Activated naive CD4-positive, alpha-beta T cell treated with anti-CD3 and anti-CD28 coated beads, Interleukin-2, amount 50 U/mL, for 16 hours (primary cell): ENCODE data around the gene CLIP1.
"Not testable (repeated sequence)": the region's sequence is repeated elsewhere in the genome, so short reads cannot be mapped to it uniquely, and the experiment has no call there.

Experiments
- DNase-seq: peaks from one replicate; pipeline ENCODE4 v3.0.0-alpha.2; 2020

The CLIP1 gene

GRCh38 chr12:122309564-122310121 is 112.8 kb downstream of the CLIP1 start:
- DNase-seq: no peak

DNA sequence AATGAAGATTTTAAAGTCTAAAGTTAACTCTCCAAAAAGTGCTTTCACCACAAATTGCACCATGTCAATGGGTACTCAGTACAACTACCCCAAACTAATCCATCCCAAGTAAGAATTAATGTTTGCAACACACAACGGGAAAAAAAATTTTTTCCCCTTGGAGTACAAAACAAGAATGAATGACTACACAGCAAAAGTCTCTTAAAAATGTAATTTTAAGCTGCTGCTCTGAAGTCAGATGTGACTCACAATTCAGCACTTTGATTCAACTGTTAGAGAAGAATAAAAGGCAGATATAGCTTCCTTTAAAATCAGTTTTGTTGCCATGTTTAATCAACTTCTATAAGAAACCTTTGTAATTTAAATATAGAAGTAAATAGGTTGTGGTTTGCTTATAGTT is 113.7 kb downstream of the CLIP1 start:
- DNase-seq: no peak

- DNase-seq: no peak
Measured at GRCh38 chr12:122306407-122306806, 116.1 kb downstream of the CLIP1 start.

DNA sequence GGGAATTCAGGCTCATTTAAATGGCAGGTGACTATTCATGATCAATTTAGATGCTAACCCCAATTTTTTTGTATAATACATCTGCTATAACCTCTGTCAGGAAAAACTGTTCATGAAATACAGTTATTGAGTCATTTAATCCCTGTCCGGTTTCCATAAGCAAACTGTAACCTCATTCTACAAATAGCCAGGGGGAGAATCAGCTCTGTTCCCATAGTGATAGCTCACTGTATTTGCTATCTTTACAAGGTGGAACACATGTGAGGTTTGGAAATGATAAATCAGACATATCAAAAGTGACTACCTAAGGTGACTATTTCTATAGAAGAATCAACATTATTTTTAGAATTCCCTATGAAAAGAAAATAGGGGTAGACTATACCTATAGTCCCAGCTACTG is 117.5 kb downstream of the CLIP1 start:
- DNase-seq: no peak

- DNase-seq: no peak
Measured at GRCh38 chr12:122303068-122303467, 119.4 kb downstream of the CLIP1 start.

GRCh38 chr12:122298071-122298748 is 124.3 kb downstream of the CLIP1 start:
- DNase-seq: no peak

- no peak for DNase-seq
Measured at GRCh38 chr12:122297494-122297893, 125.0 kb downstream of the CLIP1 start.

- DNase-seq: no peak
Measured at GRCh38 chr12:122295877-122296276, 126.6 kb downstream of the CLIP1 start.

GRCh38 chr12:122293081-122293480 is 129.4 kb downstream of the CLIP1 start:
- no peak for DNase-seq

- DNase-seq: no peak
Measured at GRCh38 chr12:122291431-122291830, 131.0 kb downstream of the CLIP1 start.

- DNase-seq: no peak
Measured at GRCh38 chr12:122283680-122284079, 138.8 kb downstream of the CLIP1 start.

GRCh38 chr12:122282061-122282460 is 140.4 kb downstream of the CLIP1 start:
- no peak for DNase-seq

GRCh38 chr12:122276242-122276641 is 146.2 kb downstream of the CLIP1 start:
- no peak for DNase-seq

DNA sequence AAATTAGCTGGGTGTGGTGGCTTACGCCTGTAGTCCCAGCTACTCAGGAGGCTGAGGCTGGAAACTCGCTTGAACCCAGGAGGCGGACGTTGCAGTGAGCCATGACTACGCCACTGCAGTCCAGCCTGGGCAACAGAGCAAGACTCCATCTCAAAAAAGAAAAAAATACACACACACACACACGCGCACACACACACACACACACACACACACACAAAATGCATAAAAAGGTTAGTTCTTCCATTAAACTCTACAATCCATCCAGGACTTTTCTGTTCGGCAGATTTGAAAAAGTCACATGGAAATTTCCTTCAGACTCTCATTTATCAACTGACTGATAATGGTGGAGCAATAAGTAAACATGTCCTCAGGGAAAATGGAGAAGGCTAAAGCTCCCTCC is 147.0 kb downstream of the CLIP1 start:
- DNase-seq: no peak

GRCh38 chr12:122266230-122266901 is 156.1 kb downstream of the CLIP1 start, which contains the start of gene VPS33A:
TSS of gene VPS33A (minus strand) at chr12:122266494. CDS start at chr12:122266408, 86 bp downstream.
- peak; percentile 93 for DNase-seq

DNA sequence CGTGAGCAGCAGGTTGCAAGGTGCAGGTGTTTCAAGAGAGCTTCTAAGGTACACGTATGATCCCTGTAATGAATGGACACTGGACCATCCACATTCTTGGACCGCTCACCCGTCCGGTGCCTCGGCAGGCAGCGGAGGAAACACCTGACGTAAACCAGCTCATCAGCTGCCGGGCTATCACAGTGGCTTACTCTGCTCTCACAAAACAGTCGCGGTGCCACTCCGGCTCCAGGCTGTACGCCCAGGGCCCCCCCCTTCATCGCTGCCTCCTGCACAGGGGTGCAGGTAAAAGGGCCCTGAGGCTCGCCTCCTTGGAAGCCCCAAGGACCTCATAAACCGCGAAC is 156.6 kb downstream of the CLIP1 start:
- peak; percentile 54 for DNase-seq

DNA sequence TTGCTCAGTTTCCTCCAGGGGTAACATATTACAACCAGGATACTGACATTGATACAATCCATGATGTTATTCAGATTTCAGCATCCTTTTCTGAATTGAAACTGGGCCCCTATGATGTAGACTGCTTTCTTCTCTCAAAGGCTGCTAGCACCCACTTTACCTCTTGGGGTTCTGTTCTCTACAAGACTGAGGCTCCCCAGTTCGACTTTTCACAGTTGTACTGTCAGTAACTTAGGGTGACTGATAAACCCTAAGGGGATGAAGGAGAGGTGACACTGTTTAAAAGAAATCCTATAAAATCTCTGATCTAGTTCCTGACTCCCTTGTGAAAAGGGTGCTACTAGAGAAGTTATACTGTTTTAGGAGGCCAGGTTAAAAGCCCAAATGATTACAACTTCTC is 157.0 kb downstream of the CLIP1 start:
- no peak for DNase-seq

DNA sequence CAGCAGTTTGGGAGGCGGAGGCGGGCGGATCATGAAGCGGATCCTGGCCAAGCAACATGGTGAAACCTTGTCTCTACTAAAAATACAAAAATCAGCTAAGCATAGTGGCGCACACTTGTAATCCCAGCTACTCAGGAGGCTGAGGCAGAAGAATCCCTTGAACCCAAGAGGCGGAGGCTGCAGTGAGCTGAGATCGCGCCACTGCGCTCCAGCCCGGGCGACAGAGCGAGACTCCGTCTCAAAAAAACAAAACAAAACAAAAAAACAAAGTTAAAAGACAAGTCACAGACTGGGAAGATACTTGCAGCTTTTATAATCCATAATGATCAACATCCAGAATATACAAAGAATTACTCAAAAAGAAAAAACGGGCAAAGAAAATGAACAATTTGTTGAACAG is 161.7 kb downstream of the CLIP1 start:
- not testable (repeated sequence) for DNase-seq

DNA sequence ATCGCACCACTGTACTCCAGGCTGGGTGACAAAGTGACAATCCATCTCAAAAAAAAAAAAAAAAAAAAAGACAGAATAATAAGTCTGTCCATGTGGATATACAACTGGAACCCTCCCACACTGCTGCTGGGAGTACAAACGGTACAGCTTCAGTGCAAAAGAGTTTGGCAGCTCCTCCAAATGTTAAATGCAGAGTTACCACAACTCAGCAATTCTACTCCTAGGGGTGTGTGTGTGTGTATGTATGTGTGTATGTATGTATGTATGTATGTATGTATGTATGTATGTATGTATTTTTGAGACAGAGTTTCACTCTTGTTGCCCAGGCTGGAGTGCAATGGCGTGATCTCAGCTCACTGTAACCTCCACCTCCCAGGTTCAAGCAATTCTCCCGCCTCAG is 163.5 kb downstream of the CLIP1 start:
- not testable (repeated sequence) for DNase-seq

DNA sequence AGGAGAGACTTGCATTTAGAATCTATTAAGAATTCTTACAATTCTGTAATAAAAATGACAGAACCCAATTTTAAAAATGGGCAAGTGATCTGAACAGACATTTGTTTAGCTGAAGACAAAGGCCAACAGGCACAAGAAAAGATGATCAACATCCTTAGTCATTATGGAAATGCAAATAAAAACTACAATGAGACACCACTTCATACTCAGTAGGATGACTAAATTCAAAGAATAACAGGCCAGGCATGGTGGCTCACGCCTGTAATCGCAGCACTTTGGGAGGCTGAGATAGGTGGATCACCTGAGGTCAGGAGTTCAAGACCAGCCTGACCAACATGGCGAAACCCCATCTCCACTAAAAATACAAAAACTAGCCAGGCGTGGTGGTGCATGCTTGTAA is 164.0 kb downstream of the CLIP1 start:
- DNase-seq: not testable (repeated sequence)

DNA sequence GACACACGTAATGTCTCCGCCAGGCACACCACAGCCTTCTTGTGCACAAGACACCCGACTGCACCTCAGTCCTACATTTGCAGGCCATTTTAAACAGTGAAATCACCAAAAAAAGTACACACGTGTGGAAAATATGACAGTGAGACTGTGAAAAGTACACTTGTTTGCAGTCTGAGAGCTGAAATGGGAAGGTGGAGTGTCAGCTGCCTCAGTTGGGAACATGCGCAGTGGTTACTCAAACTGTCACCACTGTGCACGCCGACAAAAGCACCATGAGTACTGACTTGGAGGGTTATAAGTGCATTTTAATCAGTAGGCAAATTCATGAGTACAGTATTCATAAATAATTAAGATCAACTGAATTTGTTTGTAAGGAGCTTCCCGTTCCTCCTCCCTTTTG is 171.9 kb downstream of the CLIP1 start:
- no peak for DNase-seq

GRCh38 chr12:122250047-122250446 is 172.4 kb downstream of the CLIP1 start:
- DNase-seq: no peak

DNA sequence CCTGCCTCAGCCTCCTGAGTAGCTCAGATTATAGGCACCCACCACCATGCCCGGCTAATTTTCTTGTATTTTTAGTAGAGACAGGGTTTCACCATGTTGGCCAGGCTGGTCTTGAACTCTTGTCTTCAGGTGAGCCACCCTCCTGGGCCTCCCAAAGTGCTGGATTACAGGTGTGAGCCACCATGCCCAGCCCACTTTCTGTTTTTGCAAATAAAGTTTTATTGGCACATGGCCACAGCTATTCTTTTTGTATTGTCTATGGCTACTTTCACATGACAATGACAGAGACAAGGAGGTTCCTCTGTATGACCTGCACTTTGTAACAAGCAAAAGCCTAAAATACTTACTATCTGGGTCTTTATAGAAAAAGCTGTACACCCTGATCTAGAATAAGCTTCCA is 176.9 kb downstream of the CLIP1 start:
- no peak for DNase-seq

DNA sequence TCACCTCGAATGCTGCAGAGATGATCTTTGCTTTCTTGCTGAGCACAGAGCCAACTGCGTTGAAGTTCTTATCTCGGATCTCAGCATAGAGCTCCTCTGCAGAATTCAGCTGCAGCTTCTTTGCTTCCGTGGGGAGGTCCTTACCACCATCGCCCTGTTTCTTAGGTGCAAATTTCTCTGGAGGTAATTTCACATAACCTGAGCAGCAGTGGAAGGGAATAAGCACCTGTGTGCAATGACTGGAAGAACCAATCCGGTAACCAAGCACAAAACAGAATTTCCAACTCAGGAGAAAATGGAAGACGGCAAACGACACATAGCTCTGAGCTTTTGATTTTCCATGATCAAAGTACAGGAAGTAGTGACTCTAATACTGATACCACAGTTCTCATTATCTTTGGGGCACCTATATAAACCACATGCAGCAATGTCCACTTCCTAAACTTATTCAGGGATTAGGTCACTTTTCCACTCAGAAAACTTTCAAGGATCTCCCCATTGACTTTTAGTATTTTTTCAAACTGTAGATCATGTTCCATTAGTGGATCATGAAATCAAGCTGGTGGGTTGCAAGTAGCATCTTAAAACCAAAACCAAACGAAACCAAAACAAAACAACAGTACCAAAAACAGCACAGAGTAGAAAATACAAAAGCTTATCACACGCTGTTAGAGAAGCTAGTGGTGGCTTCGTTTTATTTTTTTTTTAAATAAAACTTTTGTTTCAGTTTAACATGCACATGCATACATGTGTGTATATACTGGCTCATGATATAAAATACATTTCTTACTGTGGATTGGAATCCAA is 177.7 kb downstream of the CLIP1 start:
- no peak for DNase-seq
